ENCODE measurements around the gene SNAI1.

The SNAI1 gene

DNA sequence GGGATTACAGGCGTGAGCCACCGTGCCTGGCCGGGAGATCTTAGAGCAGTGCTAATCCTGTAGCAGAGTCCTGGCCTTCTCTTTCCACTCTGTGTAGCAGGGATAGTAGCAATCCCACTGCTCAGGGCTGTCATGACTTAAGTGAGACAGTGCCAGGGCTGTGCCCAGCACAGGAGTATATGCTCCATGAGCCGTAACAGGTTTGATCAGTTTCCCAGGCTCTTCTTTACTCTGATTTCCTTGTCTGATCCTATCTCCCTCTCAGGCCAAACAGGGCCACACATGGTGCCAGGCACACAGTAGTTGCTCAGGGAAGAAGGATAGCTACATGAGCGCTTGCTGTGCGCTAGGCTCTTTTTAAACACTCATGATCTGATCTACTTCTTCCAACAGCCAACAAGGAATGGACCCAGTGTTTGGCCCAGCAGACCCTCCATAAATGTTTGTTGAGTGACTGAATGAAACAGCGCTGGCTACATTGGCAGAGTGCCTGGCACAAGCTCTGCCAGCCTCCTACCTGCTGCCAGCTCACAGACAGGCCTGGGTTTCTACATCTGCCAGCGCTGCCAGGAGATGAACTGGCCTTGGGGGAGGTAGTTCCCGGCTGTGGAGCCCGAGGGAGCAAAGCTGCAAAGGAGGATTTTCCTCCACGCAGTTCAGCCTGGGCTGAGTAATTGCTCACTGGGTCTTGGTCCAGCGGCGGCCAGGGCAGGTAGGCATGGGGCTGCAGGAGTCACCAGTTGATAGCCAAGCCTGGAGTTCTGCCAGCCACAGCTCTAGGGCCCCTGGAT lies 36.9 kb downstream of the SNAI1 start:
- TF ChIP-seq ZFX (IDR thresholded peaks at IDR 0.05), result no peak
- TF ChIP-seq, protein P1, sequence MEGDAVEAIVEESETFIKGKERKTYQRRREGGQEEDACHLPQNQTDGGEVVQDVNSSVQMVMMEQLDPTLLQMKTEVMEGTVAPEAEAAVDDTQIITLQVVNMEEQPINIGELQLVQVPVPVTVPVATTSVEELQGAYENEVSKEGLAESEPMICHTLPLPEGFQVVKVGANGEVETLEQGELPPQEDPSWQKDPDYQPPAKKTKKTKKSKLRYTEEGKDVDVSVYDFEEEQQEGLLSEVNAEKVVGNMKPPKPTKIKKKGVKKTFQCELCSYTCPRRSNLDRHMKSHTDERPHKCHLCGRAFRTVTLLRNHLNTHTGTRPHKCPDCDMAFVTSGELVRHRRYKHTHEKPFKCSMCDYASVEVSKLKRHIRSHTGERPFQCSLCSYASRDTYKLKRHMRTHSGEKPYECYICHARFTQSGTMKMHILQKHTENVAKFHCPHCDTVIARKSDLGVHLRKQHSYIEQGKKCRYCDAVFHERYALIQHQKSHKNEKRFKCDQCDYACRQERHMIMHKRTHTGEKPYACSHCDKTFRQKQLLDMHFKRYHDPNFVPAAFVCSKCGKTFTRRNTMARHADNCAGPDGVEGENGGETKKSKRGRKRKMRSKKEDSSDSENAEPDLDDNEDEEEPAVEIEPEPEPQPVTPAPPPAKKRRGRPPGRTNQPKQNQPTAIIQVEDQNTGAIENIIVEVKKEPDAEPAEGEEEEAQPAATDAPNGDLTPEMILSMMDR (conservative IDR thresholded peaks at IDR 0.05), result no peak
- peak overlapping the region; percentile 94 for H3K27ac ChIP-seq

DNA sequence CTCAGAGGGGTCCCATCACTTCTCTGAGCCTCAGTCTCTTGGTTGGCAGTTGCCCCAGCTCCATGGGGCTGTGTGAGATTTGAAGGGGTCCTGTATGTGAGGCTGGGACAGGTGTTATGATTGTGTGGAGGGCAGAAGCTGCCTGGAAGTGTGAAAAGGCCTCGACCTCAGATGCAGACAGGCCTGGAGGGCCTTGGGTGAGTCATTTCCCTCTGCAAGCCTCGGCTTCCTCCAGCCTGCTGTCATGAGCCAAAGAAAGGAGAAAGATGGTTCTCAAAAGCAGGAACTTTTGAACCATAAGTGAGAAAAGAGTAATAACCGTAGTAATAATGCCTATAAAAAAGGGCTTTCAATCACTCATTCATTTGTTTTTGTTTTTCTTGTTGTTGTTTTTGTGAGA lies 37.5 kb downstream of the SNAI1 start:
- 0 out of 2 replicates have a peak, but pooled peaks have one; percentile 30 for TF ChIP-seq ZFX (IDR thresholded peaks at IDR 0.05)
- TF ChIP-seq, protein P1 (conservative IDR thresholded peaks at IDR 0.05), result no peak

GRCh38 chr20:50022676-50023075 lies 39.9 kb downstream of the SNAI1 start:
- no peak for TF ChIP-seq ZFX (IDR thresholded peaks at IDR 0.05)
- TF ChIP-seq, protein P1 (conservative IDR thresholded peaks at IDR 0.05), result no peak
- H3K27ac ChIP-seq, result no peak overlapping the region

More for the DNA sequence above, 37.5 kb downstream of the SNAI1 start:
- peak overlapping the region; percentile 94 for H3K27ac ChIP-seq

DNA sequence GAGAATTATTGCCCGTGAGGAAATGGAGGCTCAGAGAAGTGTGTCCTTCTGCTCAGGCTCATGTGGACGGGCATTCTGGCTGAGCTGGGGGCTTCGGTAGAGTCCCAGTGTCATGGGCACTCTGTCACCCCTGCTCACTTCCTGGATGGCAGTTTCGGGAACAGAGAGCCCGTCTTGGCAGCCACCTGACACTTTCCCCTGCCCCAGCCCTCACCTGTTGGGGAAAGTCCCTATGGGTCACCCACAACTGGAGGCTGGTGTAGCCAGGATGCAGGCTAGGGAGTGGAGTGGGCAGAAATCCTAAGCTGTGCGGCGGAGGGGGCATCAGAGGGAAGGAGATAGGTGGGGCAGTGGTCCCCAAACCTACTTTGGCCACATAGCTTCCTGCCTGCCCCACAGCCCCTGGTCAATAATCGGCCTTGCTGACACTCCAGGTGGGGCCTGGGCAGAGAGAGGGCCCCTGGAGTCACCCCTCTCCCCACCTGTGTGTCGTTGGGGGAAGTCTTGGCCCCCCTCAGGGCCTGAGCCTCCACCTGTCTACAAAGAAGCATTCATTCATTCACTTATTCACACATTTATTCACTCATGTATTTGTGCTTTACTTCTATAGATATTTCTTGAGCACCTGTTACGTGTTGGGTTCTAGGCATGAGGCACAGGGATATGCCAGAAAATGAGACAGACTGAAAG lies 40.5 kb downstream of the SNAI1 start:
- no peak overlapping the region for H3K27ac ChIP-seq
- no peak for TF ChIP-seq ZFX (IDR thresholded peaks at IDR 0.05)
- TF ChIP-seq, protein P1 (conservative IDR thresholded peaks at IDR 0.05), result no peak

DNA sequence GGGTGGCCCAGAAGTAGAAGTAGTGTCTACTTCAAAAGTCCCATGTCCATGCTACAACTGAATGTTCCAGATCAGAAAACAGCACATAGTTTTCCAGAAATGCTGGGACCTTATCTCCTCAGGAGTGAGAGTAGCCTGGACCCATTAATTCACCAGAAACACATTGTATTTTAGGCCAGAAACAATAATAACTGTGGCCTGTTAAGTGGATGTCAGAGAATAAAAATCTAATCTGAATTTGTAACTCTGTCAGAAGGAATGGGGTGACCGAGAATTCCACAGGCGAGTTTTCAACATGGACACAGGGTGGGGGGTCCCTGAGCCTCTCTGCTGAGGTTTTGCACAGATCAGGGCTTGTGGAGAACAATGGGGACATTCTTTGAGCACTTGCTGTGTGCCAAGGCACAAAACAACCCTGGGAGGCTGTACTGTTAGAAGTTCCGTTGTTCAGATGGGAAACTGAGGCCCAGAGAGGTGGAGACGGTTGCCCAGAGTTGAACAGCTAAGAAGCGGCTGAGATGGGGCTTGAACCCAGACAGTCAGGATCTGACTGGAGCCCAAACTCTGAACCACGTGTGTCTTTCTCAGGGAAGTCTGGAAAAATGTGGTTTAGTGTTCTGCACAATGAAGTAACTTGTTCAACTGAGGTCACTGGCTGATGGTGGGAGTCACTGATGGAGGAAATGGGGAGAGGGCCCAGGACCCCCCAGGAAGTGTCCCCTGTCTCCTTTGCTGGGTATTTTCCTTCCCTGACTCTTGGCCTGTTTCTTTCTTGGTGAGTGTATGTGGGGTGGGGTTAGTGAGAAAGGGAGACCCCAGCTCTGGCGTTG lies 44.2 kb downstream of the SNAI1 start:
- TF ChIP-seq, protein P1 (conservative IDR thresholded peaks at IDR 0.05), result no peak
- no peak for TF ChIP-seq ZFX (IDR thresholded peaks at IDR 0.05)
- no peak overlapping the region for H3K27ac ChIP-seq

DNA sequence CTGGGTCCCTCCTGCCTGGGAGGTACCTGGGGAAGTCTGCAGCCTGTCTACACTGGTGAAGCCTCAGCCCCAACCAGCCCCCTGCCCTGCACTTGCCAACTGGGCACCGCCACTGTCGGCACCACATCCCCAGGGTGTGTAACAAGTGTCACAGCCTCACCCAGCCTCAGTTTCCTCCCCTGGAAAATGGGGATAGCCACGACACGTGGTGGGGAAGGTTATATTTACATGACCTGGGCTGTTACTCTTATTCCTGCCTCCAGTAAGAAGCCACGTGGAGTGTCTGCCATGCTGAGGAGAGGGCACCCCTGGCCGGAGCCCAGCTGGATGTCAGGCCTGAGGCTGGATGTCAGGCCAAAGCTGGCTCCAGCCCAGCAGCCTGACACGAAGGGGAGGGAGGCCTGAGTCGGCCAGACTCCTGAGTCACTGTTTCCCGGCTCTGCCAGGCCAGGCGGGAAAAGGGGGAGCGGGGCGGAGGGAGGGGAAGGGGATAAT lies 44.9 kb downstream of the SNAI1 start:
- H3K27ac ChIP-seq, result no peak overlapping the region
- TF ChIP-seq ZFX (IDR thresholded peaks at IDR 0.05), result no peak
- TF ChIP-seq, protein P1 (conservative IDR thresholded peaks at IDR 0.05), result no peak

All from C4-2B (cell line).